Neural progenitor cell (in vitro differentiated cells): ENCODE measurements around the gene SEPTIN1.

Experiments used
- EZH2 ChIP-seq: fragments of 200-600 bp; sonication (generic); IDR thresholded peaks from 2 replicates; pipeline ENCODE4 v1.6.1; 2017; ENCODE audit warnings: antibody characterized with exemption, mild to moderate bottlenecking, moderate library complexity
- TF ChIP-seq, protein P1 (sequence below): fragments of 200-600 bp; sonication (generic); IDR thresholded peaks from 2 replicates; pipeline ENCODE4 v1.5.1; 2017; ENCODE audit warnings: antibody characterized with exemption, mild to moderate bottlenecking

- TF ChIP-seq, protein P1, sequence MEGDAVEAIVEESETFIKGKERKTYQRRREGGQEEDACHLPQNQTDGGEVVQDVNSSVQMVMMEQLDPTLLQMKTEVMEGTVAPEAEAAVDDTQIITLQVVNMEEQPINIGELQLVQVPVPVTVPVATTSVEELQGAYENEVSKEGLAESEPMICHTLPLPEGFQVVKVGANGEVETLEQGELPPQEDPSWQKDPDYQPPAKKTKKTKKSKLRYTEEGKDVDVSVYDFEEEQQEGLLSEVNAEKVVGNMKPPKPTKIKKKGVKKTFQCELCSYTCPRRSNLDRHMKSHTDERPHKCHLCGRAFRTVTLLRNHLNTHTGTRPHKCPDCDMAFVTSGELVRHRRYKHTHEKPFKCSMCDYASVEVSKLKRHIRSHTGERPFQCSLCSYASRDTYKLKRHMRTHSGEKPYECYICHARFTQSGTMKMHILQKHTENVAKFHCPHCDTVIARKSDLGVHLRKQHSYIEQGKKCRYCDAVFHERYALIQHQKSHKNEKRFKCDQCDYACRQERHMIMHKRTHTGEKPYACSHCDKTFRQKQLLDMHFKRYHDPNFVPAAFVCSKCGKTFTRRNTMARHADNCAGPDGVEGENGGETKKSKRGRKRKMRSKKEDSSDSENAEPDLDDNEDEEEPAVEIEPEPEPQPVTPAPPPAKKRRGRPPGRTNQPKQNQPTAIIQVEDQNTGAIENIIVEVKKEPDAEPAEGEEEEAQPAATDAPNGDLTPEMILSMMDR = no peak
- TF ChIP-seq EZH2 = no peak
Measured at GRCh38 chr16:30368792-30369090, 13.6 kb downstream of the SEPTIN1 start.
